Measurements from ENCODE around the gene RAB31. TPM values are rescaled to one million over a fixed set of nuclear protein-coding genes. Genes with fewer than 3 reads are reported as not detected.

Gene RAB31
- total RNA-seq, 1 experiment from 2014 or later = 66.9 TPM

GRCh38 chr18:9782073-9782857 is 74.2 kb downstream of the RAB31 start:
- peak; percentile 84 for DNase-seq (ENCODE audit: extremely low read depth, low read depth)

- no peak for DNase-seq (ENCODE audit: extremely low read depth, low read depth)
These were observed 78.5 kb downstream of the RAB31 start for GRCh38 chr18:9786631-9787030.

GRCh38 chr18:9787036-9787435 is 78.9 kb downstream of the RAB31 start:
- no peak for DNase-seq (ENCODE audit: extremely low read depth, low read depth)

GRCh38 chr18:9787712-9788111 is 79.6 kb downstream of the RAB31 start:
- DNase-seq (ENCODE audit: extremely low read depth, low read depth) = no peak

GRCh38 chr18:9788140-9788539 is 80.0 kb downstream of the RAB31 start:
- no peak for DNase-seq (ENCODE audit: extremely low read depth, low read depth)

- no peak for DNase-seq (ENCODE audit: extremely low read depth, low read depth)
These were observed 80.8 kb downstream of the RAB31 start for GRCh38 chr18:9788860-9789259.

- no peak for DNase-seq (ENCODE audit: extremely low read depth, low read depth)
These were observed 82.2 kb downstream of the RAB31 start for GRCh38 chr18:9790261-9790660.

DNA sequence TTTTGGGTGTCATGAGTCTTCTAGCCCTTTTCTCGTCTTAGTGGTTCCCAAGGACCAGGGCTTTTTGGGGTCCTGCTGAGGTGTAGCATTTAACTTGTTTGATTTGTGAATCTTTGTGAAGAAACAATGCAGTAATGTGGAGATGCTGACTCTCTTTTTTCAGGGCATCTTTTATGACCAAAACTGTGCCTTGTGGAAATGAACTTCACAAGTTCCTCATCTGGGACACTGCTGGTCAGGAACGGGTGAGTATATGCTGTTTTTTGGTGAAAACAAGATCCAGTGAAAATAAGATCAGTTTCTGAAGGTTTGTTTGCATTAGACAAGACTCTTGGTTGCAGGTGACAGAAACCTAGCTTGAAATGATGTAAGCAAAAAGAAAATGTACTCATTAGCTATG is 83.9 kb downstream of the RAB31 start:
- no peak for DNase-seq (ENCODE audit: extremely low read depth, low read depth)

- no peak for DNase-seq (ENCODE audit: extremely low read depth, low read depth)
These were observed 84.6 kb downstream of the RAB31 start for GRCh38 chr18:9792565-9793245.

- no peak for DNase-seq (ENCODE audit: extremely low read depth, low read depth)
These were observed 87.9 kb downstream of the RAB31 start for GRCh38 chr18:9796011-9796410.

- no peak for DNase-seq (ENCODE audit: extremely low read depth, low read depth)
These were observed 88.9 kb downstream of the RAB31 start for GRCh38 chr18:9796935-9797549.

DNA sequence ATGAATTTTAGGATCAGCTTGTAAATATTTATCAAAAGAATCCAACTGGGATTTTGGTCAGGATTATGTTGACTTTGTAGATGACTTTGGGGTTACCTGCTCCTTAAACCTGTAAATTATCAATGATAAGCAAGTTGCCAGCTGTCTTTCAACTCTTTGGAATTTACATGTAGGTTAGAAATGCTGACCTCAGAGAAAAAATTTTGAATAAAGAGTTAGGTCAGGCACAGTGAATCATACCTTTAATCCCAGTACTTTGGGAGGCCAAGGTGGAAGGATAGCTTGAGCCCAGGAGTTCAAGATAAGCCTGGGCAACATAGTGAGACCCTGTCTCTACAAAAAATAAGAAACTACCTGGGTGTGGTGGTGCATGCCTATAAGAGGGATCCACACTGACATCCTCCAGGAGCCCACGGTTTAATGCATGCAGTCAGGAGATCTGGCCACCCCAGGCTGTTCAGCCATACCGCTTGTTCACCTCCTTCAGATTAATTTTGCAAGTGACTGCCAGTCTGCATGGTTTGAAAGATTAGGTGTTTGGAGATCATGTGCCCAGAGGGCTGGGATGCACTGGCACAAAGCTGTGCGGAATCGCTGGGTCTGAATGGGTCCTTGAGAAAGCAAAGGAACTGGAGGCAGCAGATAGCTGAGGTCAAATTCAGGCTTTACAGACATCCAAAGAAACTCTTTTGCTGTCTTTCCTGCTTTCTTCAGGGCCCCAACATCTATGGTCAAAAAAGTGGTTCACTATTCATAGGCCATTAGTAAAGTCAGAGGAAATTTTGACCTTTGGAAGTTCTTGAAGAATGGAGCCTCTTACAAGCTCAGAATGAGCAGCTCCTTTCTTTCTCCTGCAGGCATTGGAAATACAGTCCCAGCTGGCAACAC is 94.3 kb downstream of the RAB31 start:
- DNase-seq (ENCODE audit: extremely low read depth, low read depth) = no peak

GRCh38 chr18:9803063-9803697 is 95.1 kb downstream of the RAB31 start:
- DNase-seq (ENCODE audit: extremely low read depth, low read depth) = no peak

GRCh38 chr18:9803698-9804516 is 95.8 kb downstream of the RAB31 start:
- DNase-seq (ENCODE audit: extremely low read depth, low read depth) = no peak

GRCh38 chr18:9804517-9805104 is 96.5 kb downstream of the RAB31 start:
- no peak for DNase-seq (ENCODE audit: extremely low read depth, low read depth)

DNA sequence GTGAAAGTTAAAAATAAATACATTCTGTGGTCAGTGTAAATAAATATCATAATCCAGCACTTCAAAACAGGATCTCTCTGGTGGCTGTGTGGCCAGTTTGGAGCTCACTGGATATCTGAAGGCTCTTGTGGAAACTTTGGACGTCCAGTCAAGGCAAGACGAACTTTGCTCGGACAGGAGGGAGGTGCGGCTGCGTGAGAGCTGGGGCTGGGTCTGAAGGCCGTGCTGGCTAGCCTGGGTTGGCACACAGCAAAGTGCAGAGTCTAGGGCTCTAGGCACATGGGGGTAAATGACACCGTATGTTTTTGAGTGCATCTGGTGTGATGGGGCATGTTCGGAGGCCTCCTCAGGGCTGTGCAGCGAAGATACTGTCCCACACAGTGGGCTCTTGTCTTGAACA is 98.8 kb downstream of the RAB31 start:
- DNase-seq (ENCODE audit: extremely low read depth, low read depth) = no peak

DNA sequence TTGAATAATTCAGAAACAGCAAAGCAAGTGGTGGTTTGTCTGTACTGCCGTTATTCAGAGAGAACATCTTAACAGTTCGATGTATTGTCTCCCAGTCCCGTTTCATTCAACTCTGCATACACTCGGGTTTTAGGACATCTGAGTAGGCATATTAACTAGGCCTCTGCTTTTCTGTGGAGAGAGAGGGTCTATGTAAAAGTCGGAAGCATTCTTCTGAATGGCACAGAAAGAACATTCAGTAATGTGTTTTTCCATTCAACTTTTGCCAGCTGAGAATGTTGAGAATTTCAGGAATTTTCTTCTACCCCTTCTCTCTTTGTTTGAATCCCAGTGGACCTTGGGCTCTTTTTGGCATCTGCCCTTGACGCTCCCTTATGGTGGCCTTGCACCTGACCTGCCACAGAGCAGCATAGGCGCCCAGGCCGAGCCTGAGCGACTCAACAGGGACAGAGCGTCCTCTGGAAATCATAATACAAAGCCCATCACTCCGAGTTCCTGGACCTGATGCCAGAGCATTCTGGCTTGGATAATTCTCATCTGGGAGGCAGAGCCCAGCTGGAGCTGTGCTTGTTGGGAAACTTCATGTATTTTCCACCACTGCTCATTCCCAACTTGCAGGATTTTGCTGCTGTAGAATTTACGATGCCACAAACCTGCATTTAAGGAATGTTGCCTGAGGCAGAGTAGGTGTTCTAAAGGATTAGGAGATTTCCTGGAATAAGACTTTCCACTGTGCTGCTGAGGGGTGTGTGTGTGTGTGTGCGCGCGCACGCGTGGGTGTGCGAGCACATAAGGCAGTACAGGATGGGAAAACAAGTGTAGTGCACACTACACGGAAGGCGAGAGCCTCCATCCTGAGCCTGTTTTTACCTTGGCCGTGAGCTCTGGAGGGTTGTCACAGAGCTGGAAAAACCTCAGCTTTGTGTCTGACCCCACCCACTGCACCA is 100.5 kb downstream of the RAB31 start:
- DNase-seq (ENCODE audit: extremely low read depth, low read depth) = no peak

GRCh38 chr18:9809697-9810096 is 101.6 kb downstream of the RAB31 start:
- DNase-seq (ENCODE audit: extremely low read depth, low read depth) = no peak
